Measurements from ENCODE around the gene TMOD3. TPM values are rescaled to one million over a fixed set of nuclear protein-coding genes. Genes with fewer than 3 reads are reported as not detected.

TMOD3 gene
- total RNA-seq, 2 donors from 2014 or later = 63.5 to 72.2 TPM

GRCh38 chr15:51939216-51939615, 109.8 kb downstream of the TMOD3 start:
- DNase-seq (no peak), ATAC-seq (no peak)
- intact Hi-C loops (cut with DNase I, micrococcal nuclease) = no loop called here

DNA sequence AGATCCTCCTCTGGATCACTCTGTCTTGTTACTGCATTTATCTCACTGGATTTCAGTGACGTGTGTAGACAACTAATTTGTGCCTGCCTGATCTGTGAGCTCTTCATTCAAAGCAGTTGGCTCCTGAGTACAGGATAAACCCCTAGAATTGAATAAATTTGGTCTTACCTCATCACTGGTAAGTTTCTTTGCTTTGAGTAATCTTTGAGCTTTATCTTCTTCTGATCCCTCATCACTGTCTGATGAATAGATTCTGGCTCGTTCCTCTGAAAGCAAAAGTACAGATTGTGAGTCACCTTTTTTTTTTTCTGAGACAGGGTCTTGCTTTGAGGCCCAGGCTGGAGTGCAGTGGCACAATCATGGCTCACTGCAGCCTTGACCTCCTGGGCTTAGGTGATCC, 117.7 kb downstream of the TMOD3 start:
- DNase-seq (no peak), ATAC-seq (no peak)
- intact Hi-C loops (cut with DNase I, micrococcal nuclease) = no loop called here

GRCh38 chr15:51952805-51953204, 123.4 kb downstream of the TMOD3 start:
- ATAC-seq = no peak
- intact Hi-C loops (cut with DNase I, micrococcal nuclease) = no loop called here
- no peak for DNase-seq

GRCh38 chr15:51955504-51955903, 126.1 kb downstream of the TMOD3 start:
- DNase-seq (no peak), ATAC-seq (no peak)
- intact Hi-C loops (cut with DNase I, micrococcal nuclease) = no loop called here

Other genes with a start within 250 kb of the TMOD3 start
- 10 to 100 TPM; 37.7 to 42.0 TPM for gene DMXL2, start 206.9 kb upstream of the TMOD3 start, total RNA-seq
- 1 to 10 TPM in 1 of 2 donors, under 1 TPM in 1; 0.95 to 1.2 TPM for gene SCG3, start 148.2 kb upstream of the TMOD3 start, total RNA-seq
- 1 to 10 TPM; 6.6 to 7.3 TPM for gene LYSMD2, start 92.0 kb upstream of the TMOD3 start, total RNA-seq
- gene TMOD2, start 78.1 kb upstream of the TMOD3 start, total RNA-seq = 1 to 10 TPM; 3.0 to 7.5 TPM
- 10 to 100 TPM; 23.7 to 25.3 TPM for gene LEO1, start 142.1 kb downstream of the TMOD3 start, total RNA-seq
- gene MAPK6, start 189.6 kb downstream of the TMOD3 start, total RNA-seq = 10 to 100 TPM; 68.8 to 75.5 TPM

Measured in left colon (tissue), 2 donors.